ENCODE data around the gene HIVEP1.

- TF ChIP-seq YY1 (IDR thresholded peaks at IDR 0.05; ENCODE audit: insufficient read depth, insufficient read length) (no peak), ZNF274 (IDR thresholded peaks at IDR 0.05; ENCODE audit: low read depth, low read length) (no peak)
Measured at GRCh38 chr6:12203001-12203400, 190.9 kb downstream of the HIVEP1 start.
